GM12872 (cell line): ENCODE measurements around the gene RAB3B.

ENCODE experiments used
- TF ChIP-seq, protein P1 (sequence below): IDR thresholded peaks from 3 replicates; pipeline ENCODE4 v1.5.1; 2011; ENCODE audit warnings: low read depth, mild to moderate bottlenecking, low read length, moderate library complexity; ENCODE audit not compliant: insufficient read depth

RAB3B gene

DNA sequence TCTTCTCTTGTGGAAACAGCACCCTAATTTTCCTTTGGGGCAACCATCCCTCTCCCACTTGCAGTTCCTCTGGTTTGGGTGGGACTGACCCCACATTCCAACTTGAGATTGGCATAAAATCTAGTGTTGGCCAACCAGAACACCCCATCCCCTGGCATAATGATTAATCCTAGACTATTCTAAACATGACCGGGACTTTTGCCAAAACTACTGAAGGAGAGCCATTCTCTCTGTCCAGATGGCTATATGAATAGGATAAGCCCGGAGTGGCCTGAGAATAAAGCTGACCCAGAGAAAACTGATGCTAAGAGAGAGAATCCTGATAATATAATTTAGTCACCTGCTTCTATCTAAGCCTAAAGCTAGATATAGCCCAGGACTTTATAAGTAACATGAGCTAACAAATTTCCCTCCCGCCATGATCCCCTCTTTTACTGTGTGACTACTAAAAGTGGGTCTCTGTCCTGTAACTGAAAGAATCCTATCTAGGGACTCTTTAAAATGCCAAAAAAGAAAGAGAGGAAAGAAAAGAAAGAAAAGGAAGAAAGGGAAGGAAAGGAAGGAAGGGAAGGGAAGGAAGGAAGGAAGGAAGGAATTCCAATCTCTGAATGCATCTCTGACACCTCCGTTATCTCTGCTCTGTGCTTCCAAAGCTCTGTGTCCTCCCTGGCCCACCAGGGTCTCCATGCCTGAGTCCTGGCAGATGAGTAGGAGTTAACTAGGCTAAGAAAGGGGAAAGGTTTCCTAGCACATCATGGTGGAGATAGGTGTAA, 84.0 kb downstream of the RAB3B start:
- TF ChIP-seq, protein P1, sequence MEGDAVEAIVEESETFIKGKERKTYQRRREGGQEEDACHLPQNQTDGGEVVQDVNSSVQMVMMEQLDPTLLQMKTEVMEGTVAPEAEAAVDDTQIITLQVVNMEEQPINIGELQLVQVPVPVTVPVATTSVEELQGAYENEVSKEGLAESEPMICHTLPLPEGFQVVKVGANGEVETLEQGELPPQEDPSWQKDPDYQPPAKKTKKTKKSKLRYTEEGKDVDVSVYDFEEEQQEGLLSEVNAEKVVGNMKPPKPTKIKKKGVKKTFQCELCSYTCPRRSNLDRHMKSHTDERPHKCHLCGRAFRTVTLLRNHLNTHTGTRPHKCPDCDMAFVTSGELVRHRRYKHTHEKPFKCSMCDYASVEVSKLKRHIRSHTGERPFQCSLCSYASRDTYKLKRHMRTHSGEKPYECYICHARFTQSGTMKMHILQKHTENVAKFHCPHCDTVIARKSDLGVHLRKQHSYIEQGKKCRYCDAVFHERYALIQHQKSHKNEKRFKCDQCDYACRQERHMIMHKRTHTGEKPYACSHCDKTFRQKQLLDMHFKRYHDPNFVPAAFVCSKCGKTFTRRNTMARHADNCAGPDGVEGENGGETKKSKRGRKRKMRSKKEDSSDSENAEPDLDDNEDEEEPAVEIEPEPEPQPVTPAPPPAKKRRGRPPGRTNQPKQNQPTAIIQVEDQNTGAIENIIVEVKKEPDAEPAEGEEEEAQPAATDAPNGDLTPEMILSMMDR, result no peak

DNA sequence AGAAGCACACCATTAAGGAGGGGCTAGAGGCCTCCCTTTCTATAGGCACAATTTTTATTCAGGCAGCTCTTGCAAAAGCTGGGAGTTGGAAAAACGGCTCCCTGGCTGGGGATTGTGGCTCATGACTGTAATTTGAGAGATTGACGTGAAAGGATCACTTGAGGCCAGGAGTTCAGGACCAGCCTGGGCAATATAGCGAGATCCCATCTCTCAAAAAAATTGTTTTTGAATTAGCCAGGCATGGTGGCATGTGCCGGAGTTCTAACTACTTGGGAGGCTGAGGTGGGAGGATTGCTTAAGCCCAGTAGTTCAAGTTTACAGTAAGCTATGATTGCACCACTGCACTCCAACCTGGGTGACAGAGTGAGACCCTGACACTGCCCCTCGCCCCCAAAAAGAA, 88.0 kb downstream of the RAB3B start:
- TF ChIP-seq, protein P1, result no peak

DNA sequence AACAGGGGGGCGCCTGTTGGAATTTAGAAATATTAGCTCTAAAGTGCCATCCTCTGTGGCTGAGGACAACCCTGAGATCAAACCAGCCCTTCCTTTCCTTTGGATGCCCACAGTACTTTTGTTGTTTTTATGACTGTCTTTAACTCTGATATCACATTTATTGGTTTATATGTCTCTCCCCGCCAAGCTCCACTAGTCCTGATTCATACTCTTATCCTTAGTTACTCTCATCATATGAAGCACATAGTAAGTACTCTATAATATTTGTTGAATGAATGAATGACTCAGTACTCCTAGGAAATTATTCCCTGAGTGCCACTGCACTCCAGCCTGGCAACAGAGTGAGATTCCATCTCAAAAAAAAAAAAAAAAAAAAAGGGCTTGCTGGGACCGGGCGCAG, 89.3 kb downstream of the RAB3B start:
- TF ChIP-seq, protein P1, result no peak

DNA sequence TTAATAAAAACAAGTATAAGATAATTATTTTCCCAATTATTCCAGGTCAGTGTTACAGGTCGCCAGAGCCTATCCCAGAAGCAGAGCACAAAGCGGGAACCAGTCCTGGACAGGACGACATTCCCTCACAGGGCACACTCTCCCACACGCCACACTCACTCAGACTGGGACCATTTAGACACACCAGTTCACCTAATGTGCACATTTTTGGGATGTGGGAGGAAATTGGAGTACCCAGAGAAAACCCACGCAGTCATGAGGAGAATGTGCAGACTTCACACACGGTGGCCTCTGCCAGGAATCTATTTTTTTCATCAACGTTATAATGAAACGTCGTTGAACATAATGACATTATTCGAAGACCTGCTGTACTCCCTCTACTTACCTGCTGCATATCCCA, 91.5 kb downstream of the RAB3B start:
- TF ChIP-seq, protein P1, result no peak

DNA sequence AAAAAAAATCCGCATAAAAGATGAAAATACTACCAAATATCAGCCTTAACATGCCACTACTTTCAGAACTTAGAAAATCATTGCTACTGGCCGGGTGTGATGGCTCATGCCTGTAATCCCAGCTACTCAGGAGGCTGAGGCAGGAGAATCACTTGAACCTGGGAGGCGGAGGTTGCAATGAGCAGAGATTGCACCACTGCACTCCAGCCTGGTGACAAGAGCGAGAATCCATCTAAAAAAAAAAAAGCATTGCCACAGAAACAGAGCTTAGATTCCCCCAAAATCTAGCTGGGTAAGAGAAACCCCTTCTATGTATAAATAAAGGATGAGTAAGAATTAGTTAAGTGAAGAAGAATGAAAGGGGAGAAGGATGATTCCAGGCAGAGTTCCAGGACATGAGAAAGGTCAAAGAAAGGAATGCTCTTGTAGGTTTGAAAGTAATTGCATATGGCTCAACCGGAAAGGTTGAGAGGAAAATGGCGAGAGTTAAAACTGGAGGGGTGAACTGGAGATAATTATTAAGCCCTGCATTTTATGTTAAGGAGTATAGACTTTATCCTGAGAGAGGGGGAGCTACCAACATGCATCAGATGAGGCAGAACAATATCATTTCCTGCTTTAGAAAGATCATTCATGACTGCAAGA, 92.3 kb downstream of the RAB3B start:
- TF ChIP-seq, protein P1, result no peak

DNA sequence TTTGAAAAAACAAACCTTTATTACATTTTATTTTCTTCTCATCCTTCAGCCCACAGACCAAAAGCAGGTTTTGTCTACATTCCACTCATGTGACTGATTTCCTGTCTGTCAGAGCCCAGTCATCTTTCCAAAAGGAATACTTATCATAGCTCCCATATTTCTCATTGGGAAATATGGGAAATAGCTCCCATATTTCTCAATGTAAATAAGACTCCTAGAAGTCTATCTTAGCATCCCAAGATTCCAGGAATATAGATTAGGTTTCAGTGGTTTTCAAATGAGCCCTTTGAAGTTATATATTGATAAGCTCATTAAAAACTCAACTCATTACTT, 92.8 kb downstream of the RAB3B start:
- TF ChIP-seq, protein P1, result no peak

DNA sequence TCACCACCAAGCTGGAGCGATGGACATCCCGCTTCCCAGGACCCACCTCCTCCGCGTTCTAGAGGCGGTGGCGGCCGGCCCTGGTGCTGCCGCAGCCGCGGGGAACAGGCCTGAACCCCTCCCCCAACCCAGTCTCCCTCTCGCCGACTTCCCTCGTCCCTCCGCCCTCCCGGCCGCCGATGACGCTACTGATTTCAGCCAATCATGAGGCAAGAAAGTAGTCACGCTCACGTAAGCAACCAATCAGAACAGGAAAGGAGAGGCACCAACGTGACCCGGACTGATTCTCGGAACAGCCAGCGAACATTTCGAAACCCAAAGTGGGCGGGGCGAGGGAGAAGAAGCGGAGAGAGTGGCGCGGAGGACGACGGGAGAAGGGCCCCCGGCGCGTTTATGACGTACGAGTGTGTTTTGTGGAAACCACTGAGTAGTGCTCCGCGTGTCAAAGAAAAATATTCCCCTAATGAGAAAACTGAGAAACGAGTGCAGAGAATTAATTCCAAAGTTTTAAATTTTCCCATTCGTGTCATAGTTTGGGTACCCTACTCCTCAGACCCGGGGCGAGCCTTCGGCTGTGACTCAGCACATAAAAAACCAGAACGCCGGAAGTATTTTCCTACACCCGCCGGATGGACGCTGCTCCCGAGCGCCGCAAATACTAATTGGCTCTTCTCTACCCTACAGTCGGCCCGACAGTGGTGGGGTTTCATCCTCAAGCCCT, 111.7 kb downstream of the RAB3B start, which contains the start of gene NRDC:
Gene NRDC (minus strand): TSS at position 112 of the 721 bp plus-strand sequence. CDS start 112 bp downstream, outside the sequence.
- TF ChIP-seq, protein P1, result no peak
